Measurements from ENCODE around the gene SLC38A10. TPM values are rescaled to one million over a fixed set of nuclear protein-coding genes. Genes with fewer than 3 reads are reported as not detected.

SLC38A10 gene
- total RNA-seq, 1 experiment from 2014 or later: 109 TPM

GRCh38 chr17:81312624-81313325 lies 17.7 kb upstream of the SLC38A10 start:
- ChIA-PET RAD21 (ENCODE audit: low non-redundant PET in 1 of 2, low total read pairs in 2 of 2, uncharacterized antibody in 2 of 2, unreplicated experiment in 2 of 2) (no interaction called here), CTCF (interaction anchor here (1.8 kb wide), 1 partner anchor 10 kb away, joined by 6 read pairs; no protein-coding TSS in a partner anchor), POLR2A (interaction anchor here (1.1 to 1.8 kb wide), 2 partner anchors 16 to 37 kb away, joined by 3 to 4 read pairs; no protein-coding TSS in a partner anchor)
- Histone ChIP-seq H3K4me3 (replicated peaks in 1 of 2; ENCODE audit: low read depth in 1 of 2, low read length in 2 of 2) (no peak overlapping the region), H3K4me1 (ENCODE audit: control insufficient read depth in 1 of 2, insufficient read depth in 2 of 2, low read length in 2 of 2) (peaks cover 35 to 39% of the 10 kb centered on the region in 2 experiments), H2AFZ (ENCODE audit: low read depth, low read length, poor library complexity, severe bottlenecking) (no peak overlapping the region), H3K9ac (ENCODE audit: low read length) (no peak overlapping the region), H3K27ac (ENCODE audit: low read depth, low read length) (no peak overlapping the region), H3K36me3 (ENCODE audit: control insufficient read depth in 1 of 2, insufficient read depth in 2 of 2, low read length in 2 of 2) (no peaks in the 10 kb centered on the region), H3K79me2 (ENCODE audit: insufficient read depth, low read length) (no peaks in the 10 kb centered on the region; the same call in 1 of the 2 replicates), H3K4me2 (ENCODE audit: low read length) (no peak overlapping the region), H3K27me3 (ENCODE audit: insufficient read depth, low read length) (no peaks in the 10 kb centered on the region), H4K20me1 (ENCODE audit: insufficient read depth) (no peaks in the 10 kb centered on the region), H3K9me3 (ENCODE audit: control insufficient read depth in 1 of 2, insufficient read depth in 1 of 2, low read depth in 1 of 2, low read length in 2 of 2) (no peaks in the 10 kb centered on the region), H3K9me2 (ENCODE audit: insufficient read depth) (no peaks in the 10 kb centered on the region)
- TF ChIP-seq ATF3 (IDR thresholded peaks at IDR 0.05) (no peak), RAD21 (IDR thresholded peaks at IDR 0.05; ENCODE audit: low read depth) (no peak), SRF (IDR thresholded peaks at IDR 0.05; ENCODE audit: low read depth) (no peak), JUND (IDR thresholded peaks at IDR 0.05) (no peak), ZNF274 (IDR thresholded peaks at IDR 0.05; ENCODE audit: low read depth, low read length) (no peak), TCF7L2 (IDR thresholded peaks at IDR 0.05; ENCODE audit: borderline replicate concordance, extremely low read depth, insufficient read depth, insufficient read length) (no peak), REST (IDR thresholded peaks at IDR 0.05; ENCODE audit: low read depth) (no peak), ZFX (IDR thresholded peaks at IDR 0.05) (no peak), SP1 (IDR thresholded peaks at IDR 0.05; ENCODE audit: low read depth) (no peak), ELF1 (IDR thresholded peaks at IDR 0.05; ENCODE audit: borderline replicate concordance, low read depth) (no peak), ZBTB33 (IDR thresholded peaks at IDR 0.05; ENCODE audit: extremely low read depth, insufficient replicate concordance, low read length) (no peak), POLR2A (IDR thresholded peaks at IDR 0.05; ENCODE audit: borderline replicate concordance, extremely low read depth, insufficient read depth, insufficient read length) (no peak), EZH2phosphoT487 (IDR thresholded peaks at IDR 0.05; ENCODE audit: borderline replicate concordance) (no peak), YY1 (IDR thresholded peaks at IDR 0.05; ENCODE audit: extremely low read depth, insufficient replicate concordance, low read depth, low read length) (no peak), CTCF (IDR thresholded peaks at IDR 0.05 in 2 of 3, conservative IDR thresholded peaks at IDR 0.05 in 1 of 3; ENCODE audit: borderline replicate concordance in 1 of 3, insufficient read depth in 1 of 3, low read depth in 2 of 3, low read length in 2 of 3) (no peak), EGR1 (IDR thresholded peaks at IDR 0.05; ENCODE audit: low read depth) (no peak), FOSL1 (IDR thresholded peaks at IDR 0.05; ENCODE audit: low read depth) (no peak)
- intact Hi-C loops (cut with micrococcal nuclease): no loop called here
- ATAC-seq: no peak
- DNase-seq (ENCODE audit: low read depth, low spot score): no peak
- BruUV-seq (replicated peaks): no TSS peak
